NCI-H1092 treated with DMSO at 0.1 percent for 48 hours (cell line): Measurements from ENCODE around the gene NKAIN4.
"Not testable (repeated sequence)": the region's sequence is repeated elsewhere in the genome, so short reads cannot be mapped to it uniquely, and the experiment has no call there.

Experiments used
- DNase-seq: peaks from one replicate; lab custom pipeline; 2025; lab: John Stamatoyannopoulos, UW

Gene NKAIN4

GRCh38 chr20:63235399-63235983 is 18.8 kb downstream of the NKAIN4 start, which contains the start of gene BIRC7:
Gene BIRC7, plus strand, starts transcription at chr20:63235905. Its CDS starts 192 bp downstream, at chr20:63236097.
- DNase-seq = no peak

GRCh38 chr20:63234693-63235398 is 19.4 kb downstream of the NKAIN4 start:
- peak; percentile 11 for DNase-seq

- no peak for DNase-seq
These were observed 20.3 kb downstream of the NKAIN4 start for GRCh38 chr20:63233924-63234323.

- DNase-seq = no peak
These were observed 21.3 kb downstream of the NKAIN4 start for GRCh38 chr20:63233061-63233344.

- DNase-seq = no peak
These were observed 21.8 kb downstream of the NKAIN4 start for GRCh38 chr20:63232235-63233060.

- peak; percentile 28 for DNase-seq
These were observed 23.4 kb downstream of the NKAIN4 start for GRCh38 chr20:63230800-63231268.

GRCh38 chr20:63228806-63229205 is 25.5 kb downstream of the NKAIN4 start:
- no peak for DNase-seq

GRCh38 chr20:63227260-63227659 is 27.0 kb downstream of the NKAIN4 start:
- DNase-seq = no peak

GRCh38 chr20:63226042-63226943 is 28.0 kb downstream of the NKAIN4 start:
- no peak for DNase-seq

GRCh38 chr20:63225082-63225454 is 29.2 kb downstream of the NKAIN4 start:
- DNase-seq = peak; percentile 82

- peak; percentile 82 for DNase-seq
These were observed 29.7 kb downstream of the NKAIN4 start for GRCh38 chr20:63224412-63225081.

GRCh38 chr20:63223826-63224207 is 30.4 kb downstream of the NKAIN4 start:
- no peak for DNase-seq

- DNase-seq = peak; percentile 15
These were observed 31.0 kb downstream of the NKAIN4 start for GRCh38 chr20:63223121-63223825.

GRCh38 chr20:63222541-63222940 is 31.7 kb downstream of the NKAIN4 start:
- no peak for DNase-seq

- not testable (repeated sequence) for DNase-seq
These were observed 32.7 kb downstream of the NKAIN4 start for GRCh38 chr20:63221400-63222053.

GRCh38 chr20:63220696-63221399 is 33.4 kb downstream of the NKAIN4 start:
- DNase-seq = no peak

- DNase-seq = no peak
These were observed 34.3 kb downstream of the NKAIN4 start for GRCh38 chr20:63219866-63220521.

GRCh38 chr20:63219447-63219821 is 34.8 kb downstream of the NKAIN4 start:
- DNase-seq = no peak
